Measurements from ENCODE around the gene CDH3.

Gene CDH3

GRCh38 chr16:68651136-68651535, 6.0 kb downstream of the CDH3 start:
- DNase-seq (ENCODE audit: low read depth in 2 of 2), result no peak

DNA sequence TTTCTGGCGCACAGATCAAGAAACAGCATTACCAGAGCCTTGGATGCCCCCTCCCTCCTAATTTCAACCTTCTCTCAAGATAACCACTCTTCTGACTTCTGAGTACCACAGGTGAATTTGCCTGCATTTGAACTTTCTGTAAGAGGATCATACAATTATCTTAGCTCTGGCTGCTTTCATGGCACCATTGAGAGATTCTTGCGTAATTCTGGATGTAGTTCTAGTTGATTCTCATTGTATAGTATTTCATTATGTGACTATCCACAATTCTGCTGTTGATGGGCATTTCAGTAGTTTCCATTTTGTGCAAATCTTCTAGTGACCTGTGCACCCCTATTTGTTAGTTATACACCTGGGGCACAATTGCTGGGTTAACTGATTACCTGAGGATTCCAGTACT, 7.5 kb downstream of the CDH3 start:
- no peak for DNase-seq (ENCODE audit: low read depth in 2 of 2)

DNA sequence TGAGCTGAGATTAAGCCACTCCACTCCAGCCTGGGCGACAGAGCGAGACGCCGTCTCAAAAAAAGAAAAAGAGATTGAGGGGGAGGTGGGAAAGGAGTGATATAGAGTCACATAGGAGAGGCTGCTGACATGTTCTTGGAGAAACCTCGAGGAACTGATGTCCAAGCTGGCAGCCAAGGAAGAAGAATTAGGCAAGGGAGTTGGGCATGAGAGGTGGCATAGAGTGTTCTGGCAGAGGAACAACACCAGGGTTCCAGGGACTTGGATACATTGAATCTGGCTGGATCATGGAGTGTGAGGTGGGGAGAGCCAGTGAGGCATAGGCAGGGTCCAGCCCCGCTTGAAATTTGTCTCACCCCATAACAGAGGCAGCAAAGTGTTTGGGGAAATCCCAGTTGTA, 10.7 kb downstream of the CDH3 start:
- no peak for DNase-seq (ENCODE audit: low read depth in 2 of 2)

DNA sequence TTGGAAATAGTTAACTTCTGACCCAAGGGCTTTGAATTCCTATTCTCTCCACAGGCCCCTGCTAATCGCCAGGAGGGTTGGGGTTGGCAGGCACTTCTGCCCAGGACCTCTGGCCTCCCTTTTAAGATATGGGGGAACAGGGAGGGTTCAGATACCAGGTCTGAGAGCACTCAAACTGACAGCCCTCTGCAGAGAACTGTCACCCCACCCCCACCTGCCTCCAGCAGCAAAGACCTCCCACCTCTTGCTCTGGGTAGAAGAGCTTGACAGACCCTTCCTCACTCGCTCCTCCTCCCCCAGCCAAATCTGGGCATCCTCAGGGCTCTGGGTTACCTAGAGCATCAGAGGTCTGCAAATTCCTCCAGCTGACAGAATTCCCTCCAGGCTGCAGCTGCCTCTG, 11.6 kb downstream of the CDH3 start:
- DNase-seq (ENCODE audit: low read depth in 2 of 2), result no peak

DNA sequence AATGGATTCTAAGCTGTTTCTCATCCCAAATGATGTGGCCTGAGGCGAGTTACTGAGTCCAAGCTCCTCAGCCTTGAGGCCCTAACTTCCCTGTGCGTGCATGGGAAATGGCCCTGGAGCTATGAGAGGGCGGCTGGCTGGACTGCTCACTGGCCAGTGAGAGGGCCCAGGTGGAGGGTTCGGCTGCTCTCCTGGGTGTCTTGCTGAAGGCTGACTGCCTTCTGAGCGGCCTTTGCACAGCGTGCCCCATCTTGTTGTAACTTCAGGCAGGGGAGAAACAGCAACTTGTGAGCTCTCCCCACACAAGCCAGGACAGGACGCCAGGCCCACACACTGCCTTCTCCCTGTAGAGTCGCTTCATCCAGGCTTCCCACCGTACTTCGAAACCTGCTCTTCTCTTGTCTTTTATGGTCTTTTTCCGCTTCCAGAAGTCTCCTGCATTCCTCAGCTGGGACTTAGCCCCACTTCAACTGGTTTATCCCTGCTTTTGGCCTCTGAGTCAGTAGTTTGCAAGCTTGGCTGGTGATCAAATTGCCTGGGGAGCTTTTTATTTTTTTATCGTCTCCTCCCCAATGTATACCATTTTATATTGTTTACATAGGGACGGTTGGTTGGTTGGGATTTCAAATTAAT, 13.3 kb downstream of the CDH3 start:
- DNase-seq (ENCODE audit: low read depth in 2 of 2), result no peak

DNA sequence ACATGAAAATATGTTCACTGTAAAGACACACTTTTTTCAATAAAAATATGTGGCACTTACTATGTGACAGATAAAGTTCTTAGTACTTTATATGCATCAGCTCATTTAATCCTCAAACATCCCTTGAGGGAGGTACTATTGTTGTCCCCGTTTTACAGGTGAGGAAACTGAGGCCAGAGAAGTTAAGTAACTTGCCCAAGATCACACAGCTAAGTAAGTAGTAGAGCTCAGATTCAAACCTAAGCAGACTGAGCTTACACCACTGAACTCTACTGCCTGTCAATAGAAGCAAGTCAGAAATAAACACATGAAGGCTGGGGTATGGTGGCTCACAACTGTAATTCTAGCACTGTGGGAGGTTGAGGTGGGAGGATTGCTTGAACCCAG, 13.9 kb downstream of the CDH3 start:
- no peak for DNase-seq (ENCODE audit: low read depth in 2 of 2)

GRCh38 chr16:68659412-68660358, 14.6 kb downstream of the CDH3 start:
- DNase-seq (ENCODE audit: low read depth in 2 of 2), result no peak

GRCh38 chr16:68660359-68660795, 15.3 kb downstream of the CDH3 start:
- no peak for DNase-seq (ENCODE audit: low read depth in 2 of 2)

GRCh38 chr16:68662035-68662434, 16.9 kb downstream of the CDH3 start:
- DNase-seq (ENCODE audit: low read depth in 2 of 2), result no peak

- no peak for DNase-seq (ENCODE audit: low read depth in 2 of 2)
Observed at GRCh38 chr16:68664297-68664696, 19.2 kb downstream of the CDH3 start.

DNA sequence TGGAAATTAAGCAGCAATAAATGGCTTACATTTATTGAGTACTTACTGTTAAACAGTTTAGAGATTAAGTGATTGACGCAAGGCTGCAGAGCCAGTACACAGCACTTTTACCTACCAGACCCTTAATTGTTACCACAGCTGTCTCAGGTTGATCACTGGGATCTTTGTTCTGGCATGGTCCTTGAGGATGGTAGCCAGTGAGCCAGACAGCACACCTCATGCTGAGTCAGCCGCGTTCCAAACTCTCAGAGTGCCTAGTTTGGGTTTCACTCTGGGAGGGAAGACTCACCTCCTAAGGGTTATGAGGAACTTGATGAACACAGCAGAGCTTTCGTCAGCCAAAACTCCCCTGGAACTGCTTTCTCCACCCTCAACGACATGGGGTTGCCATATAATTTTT, 20.4 kb downstream of the CDH3 start:
- DNase-seq (ENCODE audit: low read depth in 2 of 2), result no peak

DNA sequence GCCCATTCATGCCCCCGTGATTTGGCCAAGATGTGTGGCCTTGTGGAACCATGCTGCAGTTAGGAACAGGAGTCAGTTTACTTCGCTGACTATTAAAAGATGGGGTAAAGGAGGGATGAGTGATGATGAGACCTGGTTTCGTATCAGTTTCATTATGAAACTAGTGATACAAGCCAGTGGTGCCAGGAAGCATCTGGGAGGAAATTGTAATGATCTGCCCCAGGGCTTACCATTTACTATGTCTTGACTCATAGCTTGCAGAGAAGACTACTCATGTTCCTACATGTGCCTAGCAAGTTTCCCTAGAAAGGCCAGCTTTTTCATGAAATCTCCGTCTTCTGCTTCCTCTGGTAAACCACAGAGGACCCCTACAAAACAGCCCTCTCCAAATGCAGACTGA, 23.2 kb downstream of the CDH3 start:
- DNase-seq (ENCODE audit: low read depth in 2 of 2), result peak in 1 of 2 experiments; percentile 14

GRCh38 chr16:68676113-68676860, 31.2 kb downstream of the CDH3 start:
- no peak for DNase-seq (ENCODE audit: low read depth in 2 of 2)

DNA sequence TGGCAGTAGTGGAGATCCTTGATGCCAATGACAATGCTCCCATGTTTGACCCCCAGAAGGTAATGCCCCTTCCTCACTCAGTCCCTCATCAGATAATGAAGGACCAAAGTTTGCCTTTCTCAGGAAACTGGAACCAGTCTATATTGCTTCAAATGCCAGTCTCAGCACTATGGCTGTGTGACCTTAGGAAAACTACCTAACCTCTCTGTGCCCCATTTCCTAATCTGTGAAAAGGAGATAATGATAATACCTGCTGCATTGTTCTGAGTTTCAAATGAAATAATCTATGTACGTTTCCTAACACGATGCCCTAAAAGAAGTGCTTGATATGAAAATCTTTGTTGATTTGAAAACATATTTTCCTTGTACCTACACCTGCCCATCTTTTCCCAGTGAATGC, 35.9 kb downstream of the CDH3 start:
- no peak for DNase-seq (ENCODE audit: low read depth in 2 of 2)

DNA sequence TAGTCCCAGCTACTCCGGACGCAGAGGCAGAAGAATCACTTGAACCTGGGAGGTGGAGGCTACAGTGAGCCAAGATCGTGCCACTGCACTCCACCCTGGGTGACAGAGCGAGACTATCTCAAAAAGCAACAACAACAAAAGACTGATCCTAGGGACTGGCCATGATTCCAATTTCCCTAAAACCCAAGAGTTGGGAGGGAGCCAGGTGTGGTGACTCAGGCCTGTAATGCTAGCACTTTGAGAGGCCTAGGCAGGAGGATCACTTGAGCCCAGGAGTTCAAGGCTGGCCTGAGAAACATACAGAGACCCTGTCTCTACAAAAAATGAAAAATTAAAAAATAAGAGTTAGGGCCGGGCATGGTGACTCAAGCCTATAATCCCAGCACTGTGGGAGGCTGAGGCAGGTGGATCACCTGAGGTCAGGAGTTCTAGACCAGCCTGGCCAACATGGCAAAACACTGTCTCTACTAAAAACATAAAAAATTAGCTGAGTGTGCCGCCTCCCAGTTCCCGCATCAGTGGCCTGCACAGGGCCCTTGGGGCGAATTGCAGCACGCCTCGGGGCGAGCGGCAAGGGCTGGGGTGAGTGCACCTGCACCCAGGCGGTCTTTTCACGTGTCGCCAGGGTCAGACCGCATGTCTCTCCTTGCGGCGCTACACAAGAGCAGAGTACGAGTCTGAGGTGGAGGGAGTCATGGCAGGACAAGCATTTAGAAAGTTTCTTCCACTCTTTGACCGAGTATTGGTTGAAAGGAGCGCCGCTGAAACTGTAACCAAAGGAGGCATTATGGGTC, 40.8 kb downstream of the CDH3 start:
- no peak for DNase-seq (ENCODE audit: low read depth in 2 of 2)

DNA sequence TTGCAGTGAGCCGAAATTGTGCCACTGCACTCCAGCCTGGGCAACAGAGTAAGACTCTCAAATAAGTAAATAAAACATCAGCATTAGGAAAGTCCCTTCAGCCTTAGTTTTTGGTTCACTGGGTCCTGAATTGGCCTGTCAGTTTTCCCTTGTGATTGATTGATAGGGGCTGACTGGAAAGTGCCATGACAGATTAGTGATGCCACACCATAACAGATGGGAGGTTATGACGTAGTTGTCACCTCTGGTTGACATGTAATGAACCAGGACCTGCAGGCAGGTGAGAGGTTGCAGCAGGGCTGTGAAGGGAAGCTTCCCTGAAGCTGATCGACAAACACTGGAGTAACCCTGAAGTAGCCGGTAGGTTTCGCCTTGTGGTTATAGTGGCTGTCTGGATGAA, 41.8 kb downstream of the CDH3 start:
- no peak for DNase-seq (ENCODE audit: low read depth in 2 of 2)

- DNase-seq (ENCODE audit: low read depth in 2 of 2), result no peak
Observed at GRCh38 chr16:68689921-68690320, 44.8 kb downstream of the CDH3 start.

GRCh38 chr16:68695575-68695974, 50.5 kb downstream of the CDH3 start:
- DNase-seq (ENCODE audit: low read depth in 2 of 2), result no peak

DNA sequence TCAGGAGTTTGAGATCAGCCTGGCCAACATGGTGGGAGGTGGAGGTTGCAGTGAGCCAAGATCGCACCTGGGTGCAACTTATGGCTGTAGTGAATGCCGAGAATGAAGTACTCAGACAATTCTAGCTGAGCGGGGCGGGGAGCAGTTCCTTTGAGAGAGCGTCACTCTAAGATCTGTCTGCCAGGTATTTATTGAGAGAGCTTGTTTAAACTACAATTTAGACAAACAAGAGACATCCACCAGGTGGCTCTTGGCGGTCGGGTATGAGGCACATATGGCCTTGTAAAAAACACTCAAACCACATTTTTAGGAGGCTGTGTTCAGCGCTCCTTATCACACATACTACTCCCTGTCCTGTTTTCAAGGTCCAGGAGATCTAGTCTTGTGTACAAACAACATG, 51.4 kb downstream of the CDH3 start:
- DNase-seq (ENCODE audit: low read depth in 2 of 2), result no peak

GRCh38 chr16:68698091-68698490, 53.0 kb downstream of the CDH3 start:
- no peak for DNase-seq (ENCODE audit: low read depth in 2 of 2)

GRCh38 chr16:68700120-68700519, 55.0 kb downstream of the CDH3 start:
- DNase-seq (ENCODE audit: low read depth in 2 of 2), result no peak

DNA sequence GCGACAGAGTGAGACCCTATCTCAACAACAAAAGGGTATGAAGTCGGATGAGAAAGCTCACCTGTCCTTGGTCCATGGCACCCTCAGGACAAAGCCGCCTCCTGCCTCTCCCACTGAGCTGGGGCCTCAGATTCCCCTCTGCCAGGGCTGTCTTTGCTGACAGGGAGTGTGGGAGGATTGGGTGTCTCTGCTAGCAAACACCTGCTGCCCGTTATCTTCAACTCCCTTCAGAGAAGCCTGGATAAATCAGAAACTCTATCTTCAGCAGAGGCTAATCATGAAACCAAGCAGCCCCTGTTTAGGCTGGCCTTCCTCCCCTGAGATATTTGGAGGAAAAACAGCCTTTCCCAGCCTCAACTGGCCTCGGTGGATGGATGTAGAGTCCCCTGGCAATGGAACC, 55.7 kb downstream of the CDH3 start:
- no peak for DNase-seq (ENCODE audit: low read depth in 2 of 2)
